Measurements from ENCODE around the gene PHF13. TPM values are rescaled to one million over a fixed set of nuclear protein-coding genes. Genes with fewer than 3 reads are reported as not detected.
"Not testable (repeated sequence)": the region's sequence is repeated elsewhere in the genome, so short reads cannot be mapped to it uniquely, and the experiment has no call there.

PHF13 gene
- total RNA-seq, 4 donors from 2014 or later = 12.9 to 17.7 (median 15.7) TPM

- H3K36me3 ChIP-seq = peaks cover 0 to 92% (median 5%) of the 10 kb centered on the region in 3 donors
- peaks cover 0 to 10% (median 0%) of the 10 kb centered on the region in 4 donors for H3K4me1 ChIP-seq
- DNase-seq (ENCODE audit: low spot score in 2 of 2) = peak; percentile 71 to 77
- peak overlapping the region in 2 of 4 donors; percentile 27 to 57 for H3K27ac ChIP-seq
- TF ChIP-seq CTCF (IDR thresholded peaks at IDR 0.05) (no peak), EP300 (IDR thresholded peaks at IDR 0.05) (peak in 1 of 2 donors; percentile 29)
- H3K27me3 ChIP-seq = no peaks in the 10 kb centered on the region
- no peaks in the 10 kb centered on the region for H3K9me3 ChIP-seq
- no peak overlapping the region for H3K4me3 ChIP-seq
- WGBS, 2 donors = 58 to 79% methylated on average over 18 of the region's 18 CpGs
Observed at GRCh38 chr1:6638226-6638625, 24.7 kb downstream of the PHF13 start.

GRCh38 chr1:6640867-6641266 is 27.3 kb downstream of the PHF13 start:
- DNase-seq (ENCODE audit: low spot score in 2 of 2); H3K27ac ChIP-seq; H3K4me1 ChIP-seq; H3K4me3 ChIP-seq; H3K9me3 ChIP-seq; H3K27me3 ChIP-seq: not testable (repeated sequence)
- peaks cover 0 to 92% (median 13%) of the 10 kb centered on the region in 3 donors for H3K36me3 ChIP-seq
- 91 to 97% methylated on average over 3 of the region's 3 CpGs for WGBS, 2 donors

- 89 to 94% methylated on average over 7 of the region's 7 CpGs for WGBS, 2 donors
- Histone ChIP-seq H3K9me3 (no peaks in the 10 kb centered on the region), H3K4me3 (no peak overlapping the region), H3K27me3 (no peaks in the 10 kb centered on the region), H3K27ac (no peak overlapping the region), H3K4me1 (peaks cover 0 to 7% (median 0%) of the 10 kb centered on the region in 4 donors), H3K36me3 (peaks cover 0 to 75% (median 9%) of the 10 kb centered on the region in 3 donors)
- TF ChIP-seq CTCF (IDR thresholded peaks at IDR 0.05) (no peak), EP300 (IDR thresholded peaks at IDR 0.05) (no peak), POLR2A (IDR thresholded peaks at IDR 0.05) (no peak)
- no peak for DNase-seq (ENCODE audit: low spot score in 2 of 2)
Observed at GRCh38 chr1:6645018-6645417, 31.5 kb downstream of the PHF13 start.

GRCh38 chr1:6646499-6647148 is 33.1 kb downstream of the PHF13 start:
- no peak for DNase-seq (ENCODE audit: low spot score in 2 of 2)
- Histone ChIP-seq H3K4me1 (peaks cover 0 to 7% (median 0%) of the 10 kb centered on the region in 4 donors), H3K36me3 (peaks cover 0 to 76% (median 9%) of the 10 kb centered on the region in 3 donors), H3K9me3 (no peaks in the 10 kb centered on the region), H3K27ac (no peak overlapping the region), H3K4me3 (no peak overlapping the region), H3K27me3 (no peaks in the 10 kb centered on the region)
- WGBS, 2 donors = 58% methylated on average over 10 of the region's 10 CpGs
- TF ChIP-seq POLR2A (IDR thresholded peaks at IDR 0.05) = no peak
- peak; percentile 41 to 72 (median 54) for TF ChIP-seq CTCF (IDR thresholded peaks at IDR 0.05)

GRCh38 chr1:6648556-6648955 is 35.0 kb downstream of the PHF13 start:
- Histone ChIP-seq H3K4me1 (peaks cover 0 to 7% (median 0%) of the 10 kb centered on the region in 4 donors), H3K36me3 (peaks cover 0 to 76% (median 16%) of the 10 kb centered on the region in 3 donors), H3K27ac (no peak overlapping the region), H3K27me3 (no peaks in the 10 kb centered on the region), H3K4me3 (no peak overlapping the region), H3K9me3 (no peaks in the 10 kb centered on the region)
- DNase-seq (ENCODE audit: low spot score in 2 of 2) = no peak
- WGBS, 2 donors = 86 to 89% methylated on average over 6 of the region's 6 CpGs
- TF ChIP-seq POLR2A (IDR thresholded peaks at IDR 0.05) (no peak), EP300 (IDR thresholded peaks at IDR 0.05) (no peak), CTCF (IDR thresholded peaks at IDR 0.05) (no peak)

Measured in tibial nerve (tissue), 4 donors.